Measurements from ENCODE around the gene RFK.

The RFK gene

DNA sequence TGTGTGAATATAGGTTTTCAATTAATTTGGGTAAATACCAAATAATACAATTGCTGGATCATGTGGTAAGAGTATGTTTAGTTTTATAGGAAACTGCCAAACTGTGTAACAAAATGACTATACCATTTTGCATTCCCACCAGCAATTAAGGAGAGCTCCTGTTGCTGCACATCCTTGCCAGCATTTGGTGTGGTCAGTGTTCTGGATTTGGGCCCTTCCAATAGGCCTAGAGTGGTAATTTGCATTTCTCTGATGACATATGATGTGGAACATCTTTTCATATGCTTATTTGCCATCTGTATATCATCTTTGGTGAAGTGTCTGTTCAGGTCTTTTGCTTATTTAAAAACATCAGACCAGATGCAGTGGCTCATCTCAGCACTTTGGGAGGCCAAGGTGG is 11.6 kb upstream of the RFK start:
- no peak for DNase-seq (ENCODE audit: low read depth)
- H3K4me3 ChIP-seq (ENCODE audit: low read length), result no peak overlapping the region
- TF ChIP-seq, protein P1, sequence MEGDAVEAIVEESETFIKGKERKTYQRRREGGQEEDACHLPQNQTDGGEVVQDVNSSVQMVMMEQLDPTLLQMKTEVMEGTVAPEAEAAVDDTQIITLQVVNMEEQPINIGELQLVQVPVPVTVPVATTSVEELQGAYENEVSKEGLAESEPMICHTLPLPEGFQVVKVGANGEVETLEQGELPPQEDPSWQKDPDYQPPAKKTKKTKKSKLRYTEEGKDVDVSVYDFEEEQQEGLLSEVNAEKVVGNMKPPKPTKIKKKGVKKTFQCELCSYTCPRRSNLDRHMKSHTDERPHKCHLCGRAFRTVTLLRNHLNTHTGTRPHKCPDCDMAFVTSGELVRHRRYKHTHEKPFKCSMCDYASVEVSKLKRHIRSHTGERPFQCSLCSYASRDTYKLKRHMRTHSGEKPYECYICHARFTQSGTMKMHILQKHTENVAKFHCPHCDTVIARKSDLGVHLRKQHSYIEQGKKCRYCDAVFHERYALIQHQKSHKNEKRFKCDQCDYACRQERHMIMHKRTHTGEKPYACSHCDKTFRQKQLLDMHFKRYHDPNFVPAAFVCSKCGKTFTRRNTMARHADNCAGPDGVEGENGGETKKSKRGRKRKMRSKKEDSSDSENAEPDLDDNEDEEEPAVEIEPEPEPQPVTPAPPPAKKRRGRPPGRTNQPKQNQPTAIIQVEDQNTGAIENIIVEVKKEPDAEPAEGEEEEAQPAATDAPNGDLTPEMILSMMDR (IDR thresholded peaks at IDR 0.05; ENCODE audit: insufficient read depth, low read depth, low read length, missing control alignments), result no peak

DNA sequence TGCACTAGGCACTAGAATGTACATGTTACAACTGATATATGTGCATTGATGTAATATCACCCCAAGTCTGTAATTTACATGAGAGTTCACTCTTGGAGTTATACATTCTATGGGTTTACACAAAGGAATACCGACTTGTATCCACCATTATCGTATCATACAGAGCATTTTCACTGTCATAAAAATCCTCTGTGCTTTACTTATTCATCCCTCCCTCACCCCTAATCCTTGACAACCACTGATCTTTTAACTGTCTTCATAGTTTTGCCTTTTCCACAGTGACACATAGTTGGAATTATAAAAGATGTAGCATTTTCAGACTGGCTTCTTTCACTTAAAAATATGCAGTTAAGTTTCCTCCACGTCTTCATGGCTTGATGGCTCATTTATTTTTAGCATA is 11.1 kb upstream of the RFK start:
- H3K4me3 ChIP-seq (ENCODE audit: low read length), result no peak overlapping the region
- TF ChIP-seq, protein P1 (IDR thresholded peaks at IDR 0.05; ENCODE audit: insufficient read depth, low read depth, low read length, missing control alignments), result no peak
- no peak for DNase-seq (ENCODE audit: low read depth)

DNA sequence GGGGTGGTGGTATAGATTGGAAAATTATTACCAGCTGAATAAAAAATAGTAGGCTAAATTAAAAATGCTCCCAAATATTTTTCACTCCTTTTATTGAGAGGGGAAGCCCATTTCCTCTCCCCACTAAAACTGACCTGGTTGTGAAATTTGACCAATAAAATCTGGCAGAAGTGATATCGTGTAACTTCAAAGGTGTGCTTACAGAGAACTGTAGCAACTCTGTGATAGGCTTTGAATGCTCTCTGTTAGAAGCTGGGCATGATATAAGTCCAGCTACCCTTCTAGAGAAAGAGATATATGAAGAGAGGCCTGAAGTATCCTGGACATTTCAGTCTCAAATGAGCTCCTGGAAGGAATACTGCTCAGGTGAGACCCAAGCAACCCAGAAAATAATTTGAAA is 10.2 kb upstream of the RFK start:
- TF ChIP-seq, protein P1 (IDR thresholded peaks at IDR 0.05; ENCODE audit: insufficient read depth, low read depth, low read length, missing control alignments), result no peak
- H3K4me3 ChIP-seq (ENCODE audit: low read length), result no peak overlapping the region
- no peak for DNase-seq (ENCODE audit: low read depth)

DNA sequence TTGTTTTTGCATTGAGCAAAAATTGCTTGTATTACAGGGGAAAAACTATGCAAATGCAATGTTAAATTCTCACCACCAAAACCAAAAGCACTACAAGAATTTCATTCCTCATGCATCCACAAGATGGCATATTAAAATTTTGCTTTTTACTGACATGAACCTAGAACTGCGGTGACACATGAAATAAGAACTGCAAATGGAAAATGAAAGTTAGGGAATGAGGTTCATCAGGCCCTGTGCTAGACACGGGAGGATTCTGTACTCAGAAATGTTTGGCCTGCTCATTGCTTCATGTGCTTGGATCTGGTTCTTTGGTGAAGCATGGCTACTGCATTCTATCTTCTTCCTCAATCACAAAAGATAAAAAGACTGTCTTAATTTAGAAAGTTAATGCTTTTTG is 9.1 kb upstream of the RFK start:
- peak; percentile 60 for DNase-seq (ENCODE audit: low read depth)
- H3K4me3 ChIP-seq (ENCODE audit: low read length), result no peak overlapping the region
- TF ChIP-seq, protein P1 (IDR thresholded peaks at IDR 0.05; ENCODE audit: insufficient read depth, low read depth, low read length, missing control alignments), result peak; percentile 53

DNA sequence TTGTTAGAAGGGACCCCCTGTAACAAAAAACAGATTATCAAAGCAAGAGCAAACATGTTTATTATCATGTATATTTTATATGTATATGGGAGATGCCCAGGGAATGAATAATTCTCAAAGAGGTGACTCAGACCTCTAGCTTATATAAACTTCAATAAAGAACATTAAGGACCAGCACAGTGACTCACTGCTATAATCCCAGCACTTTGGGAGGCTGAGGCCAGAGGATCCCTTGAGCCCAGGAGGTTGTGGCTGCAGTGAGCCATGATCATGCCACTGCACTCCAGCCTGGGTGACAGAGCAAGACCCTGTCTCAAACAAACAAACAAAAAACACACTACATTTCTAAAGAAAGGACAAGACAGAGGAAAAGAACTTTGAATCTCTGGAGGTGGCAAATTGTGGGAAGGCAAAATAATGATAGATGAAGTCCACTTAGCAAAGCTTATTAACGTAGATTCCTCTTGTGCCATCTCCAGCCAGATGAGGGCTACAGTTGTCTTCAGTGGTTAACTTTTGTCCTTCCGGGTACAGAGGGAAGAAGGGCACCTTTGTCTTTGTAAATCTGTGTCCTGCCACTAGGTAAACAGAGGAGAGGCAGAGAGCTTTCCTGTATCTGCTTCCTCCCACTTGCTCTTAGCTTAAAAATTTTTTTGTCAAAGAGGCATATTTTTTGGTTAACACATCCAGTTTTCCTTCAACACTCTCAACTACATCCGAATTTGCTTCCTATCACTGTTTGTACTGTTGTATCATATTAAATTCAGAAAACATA is 7.5 kb upstream of the RFK start:
- no peak overlapping the region for H3K4me3 ChIP-seq (ENCODE audit: low read length)
- TF ChIP-seq, protein P1 (IDR thresholded peaks at IDR 0.05; ENCODE audit: insufficient read depth, low read depth, low read length, missing control alignments), result no peak
- peak; percentile 36 for DNase-seq (ENCODE audit: low read depth)

DNA sequence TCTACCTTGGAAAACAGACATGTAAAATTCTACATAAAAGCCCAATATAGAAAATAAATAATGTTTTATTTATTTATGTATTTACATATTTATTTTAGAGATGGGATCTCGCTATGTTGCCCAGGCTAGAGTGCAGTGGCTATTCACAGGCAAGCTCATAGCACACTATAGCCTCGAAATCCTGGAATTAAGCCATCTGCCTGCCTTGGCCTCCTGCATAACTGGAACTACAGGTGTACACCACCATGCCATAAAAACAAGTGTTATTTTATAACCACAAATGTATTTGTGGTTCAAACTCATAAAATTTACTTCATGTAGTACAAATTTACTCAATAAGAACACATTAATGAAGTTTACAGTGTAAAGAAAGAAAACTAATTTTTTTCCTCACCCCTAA is 7.0 kb upstream of the RFK start:
- no peak for DNase-seq (ENCODE audit: low read depth)
- TF ChIP-seq, protein P1 (IDR thresholded peaks at IDR 0.05; ENCODE audit: insufficient read depth, low read depth, low read length, missing control alignments), result no peak

DNA sequence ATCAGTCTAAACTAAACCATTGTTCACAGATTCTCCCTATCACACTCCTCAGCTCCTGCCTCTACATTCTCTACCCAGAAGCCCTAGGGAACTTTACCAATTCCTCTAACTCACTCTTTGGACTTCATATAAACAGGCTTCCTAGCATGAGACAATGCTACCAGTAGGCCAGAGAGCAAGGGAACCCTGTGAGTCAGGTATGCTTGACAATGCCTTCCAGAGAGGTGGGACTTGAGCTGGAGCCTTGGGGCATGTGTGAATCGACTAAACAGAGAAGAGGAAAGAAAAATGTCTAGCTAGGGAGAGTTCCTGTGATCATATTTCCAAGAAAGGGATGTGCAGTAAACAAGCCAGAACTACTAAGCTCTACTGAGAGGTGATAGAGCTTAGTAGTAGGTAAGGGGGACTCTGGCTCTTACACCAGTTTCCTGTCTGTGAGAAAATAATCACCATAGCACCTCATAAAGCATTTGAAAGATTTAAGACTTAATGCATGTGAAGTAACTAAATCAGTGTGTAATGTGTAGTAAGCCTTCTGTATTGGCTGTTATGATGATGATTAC is 6.4 kb upstream of the RFK start:
- no peak overlapping the region for H3K4me3 ChIP-seq (ENCODE audit: low read length)
- TF ChIP-seq, protein P1 (IDR thresholded peaks at IDR 0.05; ENCODE audit: insufficient read depth, low read depth, low read length, missing control alignments), result no peak
- peak; percentile 86 for DNase-seq (ENCODE audit: low read depth)

More for the DNA sequence above, 7.0 kb upstream of the RFK start:
- no peak overlapping the region for H3K4me3 ChIP-seq (ENCODE audit: low read length)

Data from epithelial cell of esophagus (primary cell).